ENCODE data around the gene WDFY4.

DNA sequence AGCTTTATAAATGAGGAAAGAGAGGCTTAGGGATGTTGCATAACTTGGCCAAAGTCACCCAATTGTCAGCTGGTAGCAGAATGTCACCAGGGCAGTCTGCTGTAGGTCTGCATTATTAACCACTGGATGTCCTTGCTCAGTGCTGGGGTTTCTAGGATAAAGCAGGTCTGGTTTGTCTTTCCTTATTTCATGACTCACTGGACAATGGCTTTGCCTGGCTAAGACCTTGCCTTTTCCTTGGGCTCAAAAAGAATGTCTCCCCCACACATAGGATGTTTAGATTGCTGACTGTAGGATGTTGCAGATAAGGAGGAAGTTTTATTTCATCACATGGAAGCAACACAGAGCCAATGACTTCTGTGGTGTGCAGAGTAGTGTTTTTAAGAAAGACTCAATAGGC lies 29.4 kb downstream of the WDFY4 start:
- TF ChIP-seq POLR2AphosphoS5 (IDR thresholded peaks at IDR 0.05; ENCODE audit: low read depth, low read length), result no peak
- TF ChIP-seq POLR2A (IDR thresholded peaks at IDR 0.05; ENCODE audit: low read depth, low read length), result no peak
- TF ChIP-seq SPI1 (IDR thresholded peaks at IDR 0.05; ENCODE audit: low read depth, low read length), result no peak
- TF ChIP-seq TAF1 (IDR thresholded peaks at IDR 0.05; ENCODE audit: low read depth, low read length), result no peak

Data from GM12891 (cell line).